Skin epidermis (tissue), 12 donors: ENCODE measurements around the gene TERT.
A peak's percentile ranks its signal among the peaks of the same experiment; 100 is the strongest.
"Not testable (repeated sequence)": the region's sequence is repeated elsewhere in the genome, so short reads cannot be mapped to it uniquely, and the experiment has no call there.

ENCODE experiments used
- H3K27ac ChIP-seq, 21 experiments: fragments of 200-600 bp; sonication (generic) in 11 of 21; one replicate each; pipeline ENCODE4 v1.5.0; 2020; ENCODE audit warnings: mild to moderate bottlenecking in 3 of 21, inconsistent platforms in 2 of 21, moderate library complexity in 2 of 21
- H3K4me3 ChIP-seq, 7 experiments: fragments of 200-600 bp; sonication (generic) in 2 of 7; one replicate each; pipeline ENCODE4 v1.5.0; 2020; ENCODE audit warnings: inconsistent platforms in 2 of 7, mild to moderate bottlenecking in 2 of 7, moderate library complexity in 1 of 7

TERT gene

DNA sequence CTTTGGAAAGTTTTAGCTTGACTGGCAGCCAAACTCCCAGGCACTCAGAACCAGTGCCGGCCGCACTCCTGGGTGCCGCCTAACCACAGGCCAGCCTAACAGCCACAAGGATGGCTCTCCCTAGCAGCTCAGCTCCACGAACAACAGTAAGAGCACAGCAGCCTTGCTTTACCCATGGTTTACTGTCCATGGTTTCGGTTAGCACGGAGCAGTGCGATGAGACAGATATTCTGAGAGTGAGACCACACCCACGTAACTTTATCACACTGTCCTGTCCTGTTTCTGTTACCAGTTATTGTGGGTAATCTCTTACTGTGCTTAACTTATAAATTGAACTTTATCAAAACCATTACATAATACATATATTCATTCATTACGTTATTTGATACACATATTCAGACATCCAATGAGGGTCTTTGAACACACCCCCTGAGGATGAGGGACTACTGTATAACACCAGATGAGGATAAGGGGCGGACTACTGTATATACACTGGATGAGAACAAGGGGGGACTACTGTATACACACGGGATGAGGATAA is 37.7 kb upstream of the TERT start:
- Histone ChIP-seq H3K4me3 (no peak overlapping the region), H3K27ac (peak overlapping the region in 2 of 21 experiments; percentile 74 to 84)

GRCh38 chr5:1331861-1332405 is 37.1 kb upstream of the TERT start:
- H3K27ac ChIP-seq: peak overlapping the region in 5 of 21 experiments; percentile 64 to 84 (median 74)
- no peak overlapping the region for H3K4me3 ChIP-seq

- peak overlapping the region in 12 of 21 experiments; percentile 1 to 84 (median 62) for H3K27ac ChIP-seq
Observed at GRCh38 chr5:1330847-1331831, 36.3 kb upstream of the TERT start.

DNA sequence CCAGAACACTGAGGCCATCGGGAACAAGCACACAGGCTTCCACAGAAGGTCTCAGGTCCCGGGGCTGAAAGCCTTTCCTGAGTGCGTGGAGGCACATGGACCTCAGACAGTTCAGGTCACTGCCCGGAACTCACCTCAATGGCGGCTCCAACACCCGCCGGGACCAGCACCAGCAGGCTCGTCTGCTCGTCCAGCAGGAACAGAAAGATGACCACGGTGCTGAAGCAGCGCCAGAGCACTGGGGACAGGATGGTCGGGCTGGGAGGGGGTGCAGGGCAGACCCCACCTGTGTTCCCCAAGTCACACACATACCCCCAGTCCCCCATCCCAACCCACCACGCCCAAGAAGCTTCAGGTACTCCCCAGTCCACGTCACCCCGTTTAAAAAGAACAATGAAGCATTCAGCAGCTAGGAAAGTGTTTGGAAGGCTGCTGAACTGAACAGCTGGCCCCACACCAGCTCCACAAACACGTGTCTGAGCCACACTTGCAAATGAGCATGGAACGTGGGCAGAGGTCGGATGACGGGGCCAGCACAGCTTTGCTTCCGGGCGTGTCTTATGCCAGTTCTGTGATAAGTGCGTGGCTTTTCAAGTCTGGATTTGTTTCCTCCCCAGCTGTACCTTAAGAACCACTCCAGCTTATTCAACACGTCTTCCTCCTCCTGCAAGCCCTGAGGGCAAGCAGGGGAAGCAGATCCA is 35.4 kb upstream of the TERT start:
- peak overlapping the region in 14 of 21 experiments; percentile 23 to 84 (median 66) for H3K27ac ChIP-seq
- no peak overlapping the region for H3K4me3 ChIP-seq

More at GRCh38 chr5:1330847-1331831, 36.3 kb upstream of the TERT start:
- H3K4me3 ChIP-seq: no peak overlapping the region

- Histone ChIP-seq H3K27ac (peak overlapping the region in 8 of 21 experiments; percentile 10 to 84 (median 31)), H3K4me3 (no peak overlapping the region)
Observed at GRCh38 chr5:1329111-1329579, 34.3 kb upstream of the TERT start.

GRCh38 chr5:1328237-1329110 is 33.6 kb upstream of the TERT start:
- peak overlapping the region in 9 of 21 experiments; percentile 10 to 84 (median 41) for H3K27ac ChIP-seq
- H3K4me3 ChIP-seq: not testable (repeated sequence)

DNA sequence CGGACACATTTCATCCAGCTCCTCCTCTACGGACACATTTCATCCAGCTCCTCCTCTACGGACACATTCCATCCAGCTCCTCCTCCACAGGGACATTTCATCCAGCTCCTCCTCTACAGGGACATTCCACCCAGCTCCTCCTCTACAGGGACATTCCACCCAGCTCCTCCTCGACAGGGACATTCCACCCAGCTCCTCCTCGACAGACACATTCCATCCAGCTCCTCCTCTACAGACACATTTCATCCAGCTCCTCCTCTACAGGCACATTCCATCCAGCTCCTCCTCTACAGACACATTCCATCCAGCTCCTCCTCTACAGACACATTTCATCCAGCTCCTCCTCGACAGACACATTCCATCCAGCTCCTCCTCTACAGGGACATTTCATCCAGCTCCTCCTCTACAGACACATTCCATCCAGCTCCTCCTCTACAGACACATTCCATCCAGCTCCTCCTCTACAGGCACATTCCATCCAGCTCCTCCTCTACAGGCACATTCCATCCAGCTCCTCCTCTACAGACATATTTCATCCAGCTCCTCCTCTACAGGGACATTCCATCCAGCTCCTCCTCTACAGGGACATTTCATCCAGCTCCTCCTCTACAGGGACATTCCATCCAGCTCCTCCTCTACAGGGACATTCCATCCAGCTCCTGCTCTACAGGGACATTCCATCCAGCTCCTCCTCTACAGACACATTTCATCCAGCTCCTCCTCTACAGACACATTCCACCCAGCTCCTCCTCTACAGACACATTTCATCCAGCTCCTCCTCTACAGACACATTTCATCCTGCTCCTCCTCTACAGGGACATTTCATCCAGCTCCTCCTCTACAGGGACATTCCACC is 32.3 kb upstream of the TERT start:
- peak overlapping the region in 8 of 21 experiments; percentile 1 to 67 (median 44) for H3K27ac ChIP-seq
- H3K4me3 ChIP-seq: not testable (repeated sequence)

- not testable (repeated sequence) for H3K4me3 ChIP-seq
- peak overlapping the region in 7 of 21 experiments; percentile 1 to 67 (median 40) for H3K27ac ChIP-seq
Observed at GRCh38 chr5:1326532-1326875, 31.6 kb upstream of the TERT start.

DNA sequence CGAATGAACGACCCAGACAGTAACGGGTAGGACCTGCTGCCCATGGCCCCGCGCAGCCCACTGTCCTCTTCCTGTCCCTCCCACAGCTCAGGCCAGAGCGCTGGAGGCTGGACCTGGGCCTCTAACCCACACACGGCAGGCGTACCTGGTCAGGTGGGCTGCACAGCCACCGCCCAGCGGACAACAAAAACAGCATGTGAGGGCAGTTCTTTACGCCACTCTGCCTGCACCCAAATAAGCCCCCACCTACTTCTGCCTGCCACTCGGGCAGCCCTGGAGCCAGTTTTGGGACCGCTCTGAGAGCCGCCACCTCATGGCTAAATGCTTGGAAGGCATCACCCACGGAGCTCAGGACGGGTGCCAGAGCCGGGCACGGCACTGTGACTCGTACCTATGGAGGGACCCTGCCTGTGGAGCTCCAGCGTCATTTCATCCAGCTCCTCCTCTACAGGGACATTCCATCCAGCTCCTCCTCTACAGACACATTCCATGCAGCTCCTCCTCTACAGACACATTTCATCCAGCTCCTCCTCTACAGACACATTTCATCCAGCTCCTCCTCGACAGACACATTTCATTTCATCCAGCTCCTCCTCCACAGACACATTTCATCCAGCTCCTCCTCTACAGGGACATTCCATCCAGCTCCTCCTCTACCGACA is 31.1 kb upstream of the TERT start:
- Histone ChIP-seq H3K27ac (peak overlapping the region in 3 of 21 experiments; percentile 54 to 67 (median 55)), H3K4me3 (no peak overlapping the region)

GRCh38 chr5:1325191-1325741 is 30.4 kb upstream of the TERT start:
- no peak overlapping the region for H3K4me3 ChIP-seq
- no peak overlapping the region for H3K27ac ChIP-seq

DNA sequence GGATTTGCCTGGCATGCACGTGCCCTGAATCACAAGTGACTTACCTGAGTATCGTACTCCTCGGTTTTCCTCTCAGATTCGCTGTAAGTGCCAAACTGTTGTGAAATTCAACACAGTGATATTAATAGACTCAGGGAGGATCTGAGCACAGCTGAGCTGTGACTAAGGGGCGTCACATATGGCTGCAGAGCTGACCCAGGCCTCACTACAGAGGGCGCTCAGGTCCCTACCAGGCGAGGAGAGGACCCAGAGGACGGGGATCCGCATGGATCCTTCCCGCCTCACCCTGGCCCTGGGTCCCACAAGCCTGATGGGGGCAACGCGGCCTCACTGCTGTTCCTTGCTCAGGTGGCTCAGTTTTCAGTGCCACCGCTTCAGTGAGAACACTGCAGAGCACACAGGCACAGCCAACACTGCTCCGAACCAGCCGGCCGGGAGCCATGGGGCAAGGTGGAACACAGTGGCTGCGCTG is 29.9 kb upstream of the TERT start:
- no peak overlapping the region for H3K27ac ChIP-seq
- H3K4me3 ChIP-seq: no peak overlapping the region

DNA sequence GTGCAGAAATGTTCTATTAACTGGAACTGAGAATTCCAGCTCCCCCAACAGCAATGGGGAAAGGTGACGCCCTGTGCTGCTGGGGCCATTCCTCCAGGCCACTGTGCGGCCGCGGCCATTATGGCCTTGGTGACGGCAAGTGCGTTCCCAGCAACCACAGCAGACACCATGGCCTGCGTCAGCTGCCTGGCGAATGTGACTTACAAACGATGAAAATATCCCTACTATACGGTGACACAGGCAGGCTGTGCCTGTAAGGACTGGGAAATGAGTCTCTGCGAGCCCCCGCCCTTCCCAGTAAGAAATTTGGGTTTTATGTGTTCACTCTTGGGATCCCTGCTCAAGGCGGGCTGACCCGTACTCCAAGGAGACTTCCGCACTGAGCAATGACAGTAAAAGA is 29.4 kb upstream of the TERT start:
- Histone ChIP-seq H3K27ac (no peak overlapping the region), H3K4me3 (no peak overlapping the region)

GRCh38 chr5:1323803-1324173 is 28.9 kb upstream of the TERT start:
- Histone ChIP-seq H3K4me3 (no peak overlapping the region), H3K27ac (no peak overlapping the region)

DNA sequence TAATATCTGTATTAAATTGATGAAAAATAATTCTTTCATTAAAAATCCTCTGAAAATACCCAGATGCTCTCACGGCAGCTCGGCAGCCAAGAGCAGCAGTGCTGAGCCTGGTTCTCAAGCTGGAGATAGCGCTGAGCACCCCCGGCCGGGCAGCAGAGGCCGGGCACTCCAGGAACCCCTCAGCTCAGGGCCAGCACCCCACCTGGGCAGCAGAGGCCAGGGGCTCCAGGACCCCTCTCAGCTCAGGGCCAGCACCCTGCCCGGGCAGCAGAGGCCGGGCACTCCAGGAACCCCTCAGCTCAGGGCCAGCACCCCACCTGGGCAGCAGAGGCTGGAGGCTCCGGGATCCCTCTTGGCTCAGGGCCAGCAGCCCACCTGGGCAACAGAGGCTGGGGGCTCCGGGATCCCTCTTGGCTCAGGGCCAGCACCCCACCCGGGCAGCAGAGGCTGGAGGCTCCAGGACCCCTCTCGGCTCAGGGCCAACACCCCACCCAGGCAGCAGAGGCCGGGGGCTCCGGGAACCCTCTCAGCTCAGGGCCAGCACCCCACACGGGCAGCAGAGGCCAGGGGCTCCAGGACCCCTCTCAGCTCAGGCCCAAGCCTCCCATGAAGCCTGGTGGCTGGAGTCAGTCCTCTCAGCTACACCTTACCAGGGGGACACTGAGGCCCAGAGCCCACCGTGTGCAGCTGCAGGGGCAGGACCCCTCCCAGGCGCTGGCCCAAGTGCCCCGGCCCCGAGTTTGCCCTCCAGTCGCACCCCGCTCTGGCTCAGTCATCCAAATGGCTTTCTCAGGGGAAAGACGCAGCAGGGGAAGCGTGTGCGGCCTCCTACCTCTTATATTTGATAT is 28.3 kb upstream of the TERT start:
- no peak overlapping the region for H3K4me3 ChIP-seq
- H3K27ac ChIP-seq: no peak overlapping the region

GRCh38 chr5:1322036-1322900 is 27.4 kb upstream of the TERT start:
- Histone ChIP-seq H3K27ac (no peak overlapping the region), H3K4me3 (no peak overlapping the region)
